HG03565 (cell line): ENCODE data around the gene DUS1L.

Experiments used
- ATAC-seq: cut with Tn5 transposase; IDR thresholded peaks from one replicate; pipeline ENCODE4 v1.9.1; 2021; ENCODE audit warnings: mild to moderate bottlenecking, moderate library complexity; ENCODE audit not compliant: unreplicated experiment

DUS1L gene

GRCh38 chr17:82088838-82089722 lies 23.5 kb upstream of the DUS1L start:
- no peak for ATAC-seq

- ATAC-seq, result no peak
Observed at GRCh38 chr17:82087961-82088837, 22.6 kb upstream of the DUS1L start.

- no peak for ATAC-seq
Observed at GRCh38 chr17:82086941-82087906, 21.6 kb upstream of the DUS1L start.

- no peak for ATAC-seq
Observed at GRCh38 chr17:82085931-82086764, 20.5 kb upstream of the DUS1L start.

- no peak for ATAC-seq
Observed at GRCh38 chr17:82085031-82085861, 19.6 kb upstream of the DUS1L start.

- ATAC-seq, result no peak
Observed at GRCh38 chr17:82084373-82085030, 18.9 kb upstream of the DUS1L start.

GRCh38 chr17:82083533-82084359 lies 18.1 kb upstream of the DUS1L start:
- no peak for ATAC-seq

- ATAC-seq, result no peak
Observed at GRCh38 chr17:82083009-82083408, 17.4 kb upstream of the DUS1L start.

- no peak for ATAC-seq
Observed at GRCh38 chr17:82082456-82082855, 16.9 kb upstream of the DUS1L start.

- ATAC-seq, result no peak
Observed at GRCh38 chr17:82081966-82082365, 16.4 kb upstream of the DUS1L start.

GRCh38 chr17:82081546-82081945 lies 15.9 kb upstream of the DUS1L start:
- ATAC-seq, result no peak

- no peak for ATAC-seq
Observed at GRCh38 chr17:82080789-82081464, 15.3 kb upstream of the DUS1L start.

- no peak for ATAC-seq
Observed at GRCh38 chr17:82080048-82080788, 14.6 kb upstream of the DUS1L start.

GRCh38 chr17:82079001-82079677 lies 13.5 kb upstream of the DUS1L start:
- ATAC-seq, result no peak

- ATAC-seq, result no peak
Observed at GRCh38 chr17:82078433-82078832, 12.8 kb upstream of the DUS1L start.
